ENCODE measurements around the gene RNF20.

The RNF20 gene

DNA sequence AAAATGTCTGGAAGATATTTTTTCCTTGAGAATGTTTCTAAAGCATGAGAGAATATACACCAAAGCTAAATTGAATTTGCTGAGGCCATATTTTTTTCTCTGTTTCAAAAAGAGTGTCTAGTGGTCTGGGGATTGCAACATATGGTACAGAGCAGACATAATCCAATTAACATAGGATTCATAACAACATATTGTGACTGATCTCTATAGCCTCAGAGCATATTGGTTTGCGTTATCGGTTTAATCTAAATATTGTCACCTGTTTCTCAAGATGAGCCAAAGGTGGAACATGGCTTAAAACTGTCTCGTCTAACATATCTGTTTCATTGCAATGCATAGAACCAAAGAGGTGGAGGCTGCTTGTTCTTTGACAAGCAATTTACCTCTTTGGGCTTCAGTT, 57.2 kb downstream of the RNF20 start:
- DNase-seq, result no peak

- no peak for DNase-seq
Observed at GRCh38 chr9:101591787-101592446, 58.3 kb downstream of the RNF20 start.

- DNase-seq, result no peak
Observed at GRCh38 chr9:101592788-101593187, 59.1 kb downstream of the RNF20 start.

DNA sequence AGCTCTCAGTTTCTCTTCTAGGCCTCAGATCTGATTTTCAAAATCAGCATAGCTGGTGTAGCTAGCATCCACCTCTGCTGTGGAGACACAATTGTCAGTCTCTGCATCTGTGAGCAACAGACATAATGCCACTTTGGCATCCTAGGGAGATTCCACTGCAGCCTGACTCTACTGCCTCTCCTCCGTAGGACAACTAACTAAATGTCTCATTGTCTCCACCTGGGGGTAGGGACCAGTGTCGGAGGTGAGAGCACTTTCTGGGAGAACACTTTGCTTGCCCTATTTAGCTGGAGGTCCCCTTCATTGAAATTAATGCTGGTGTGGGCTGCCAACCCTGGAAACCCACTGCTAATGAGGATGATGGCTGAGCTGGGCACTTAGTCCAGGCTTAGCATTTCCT, 59.7 kb downstream of the RNF20 start:
- DNase-seq, result no peak

DNA sequence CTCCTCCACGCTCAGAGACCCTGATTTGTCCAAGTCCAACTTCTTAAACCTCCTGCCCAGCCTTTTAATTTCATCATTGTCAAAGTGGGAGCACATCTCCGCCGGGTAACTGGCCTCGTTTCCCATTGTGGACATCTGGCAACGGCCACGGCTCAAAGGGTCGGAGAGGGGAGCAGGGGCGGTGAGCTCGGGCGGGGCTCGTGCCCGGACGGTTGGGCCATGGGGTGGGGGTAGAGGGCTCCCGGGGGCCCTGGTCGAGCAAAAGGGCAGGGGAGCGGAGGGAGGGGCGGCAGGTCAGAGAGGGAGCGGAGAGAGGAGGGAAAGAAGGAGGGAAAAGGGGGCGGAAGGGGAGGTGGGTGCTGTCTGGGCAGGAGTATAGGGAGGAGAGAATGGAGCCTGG, 61.1 kb downstream of the RNF20 start, which contains the start of gene PPP3R2:
Gene PPP3R2 (minus strand): TSS at position 174 of the 400 bp plus-strand sequence. CDS start 48 bp downstream, at position 126.
- no peak for DNase-seq

GRCh38 chr9:101601904-101602765, 68.5 kb downstream of the RNF20 start:
- peak; percentile 16 for DNase-seq

- DNase-seq, result no peak
Observed at GRCh38 chr9:101604296-101604695, 70.6 kb downstream of the RNF20 start.

GRCh38 chr9:101605547-101605946, 71.9 kb downstream of the RNF20 start:
- no peak for DNase-seq

Data from NCI-H2029 (cell line).